Glutamatergic neuron (in vitro differentiated cells): ENCODE results near the gene CX3CL1. TPM values are rescaled to one million over a fixed set of nuclear protein-coding genes. Genes with fewer than 3 reads are reported as not detected.

ENCODE experiments used
- DNase-seq: peaks from one replicate; pipeline ENCODE4 v3.0.0; 2022
- H3K27ac Mint-ChIP-seq: one replicate; pipeline ENCODE4 v1.8.0; 2020; ENCODE audit warnings: mild to moderate bottlenecking, mixed read lengths, inconsistent platforms; ENCODE audit not compliant: unreplicated experiment
- H3K27me3 Mint-ChIP-seq: one replicate; pipeline ENCODE4 v1.8.0; 2020; ENCODE audit warnings: mild to moderate bottlenecking, moderate library complexity, mixed read lengths, inconsistent platforms; ENCODE audit not compliant: unreplicated experiment
- H3K36me3 Mint-ChIP-seq: one replicate; pipeline ENCODE4 v1.8.0; 2020; ENCODE audit warnings: mild to moderate bottlenecking, mixed read lengths, inconsistent platforms; ENCODE audit not compliant: unreplicated experiment
- H3K4me1 Mint-ChIP-seq: one replicate; pipeline ENCODE4 v1.8.0; 2020; ENCODE audit warnings: mild to moderate bottlenecking, low read depth, mixed read lengths, inconsistent platforms; ENCODE audit not compliant: unreplicated experiment
- H3K4me3 Mint-ChIP-seq: one replicate; pipeline ENCODE4 v1.8.0; 2020; ENCODE audit warnings: mild to moderate bottlenecking, mixed read lengths, inconsistent platforms; ENCODE audit not compliant: unreplicated experiment
- H3K9me3 Mint-ChIP-seq: one replicate; pipeline ENCODE4 v1.8.0; 2020; ENCODE audit warnings: mild to moderate bottlenecking, moderate library complexity, mixed read lengths, inconsistent platforms; ENCODE audit not compliant: unreplicated experiment
- total RNA-seq: library from RNA; stranded (reverse); fragmentation: NEBNext Ultra II Directional; extraction: Animal tissue kit (Norgen Biotek cat#: 25700); gene quantifications from one replicate; pipeline ENCODE4 v1.2.1, GENCODE V29; 2021; ENCODE audit not compliant: unreplicated experiment
- TF ChIP-seq, protein P1 (sequence below): fragments of 200-600 bp; sonication (generic); IDR thresholded peaks from one replicate; pipeline ENCODE4 v1.5.0; 2021; ENCODE audit not compliant: partially characterized antibody, unreplicated experiment

CX3CL1 gene
- total RNA-seq, 1 donor from 2014 or later: not detected

DNA sequence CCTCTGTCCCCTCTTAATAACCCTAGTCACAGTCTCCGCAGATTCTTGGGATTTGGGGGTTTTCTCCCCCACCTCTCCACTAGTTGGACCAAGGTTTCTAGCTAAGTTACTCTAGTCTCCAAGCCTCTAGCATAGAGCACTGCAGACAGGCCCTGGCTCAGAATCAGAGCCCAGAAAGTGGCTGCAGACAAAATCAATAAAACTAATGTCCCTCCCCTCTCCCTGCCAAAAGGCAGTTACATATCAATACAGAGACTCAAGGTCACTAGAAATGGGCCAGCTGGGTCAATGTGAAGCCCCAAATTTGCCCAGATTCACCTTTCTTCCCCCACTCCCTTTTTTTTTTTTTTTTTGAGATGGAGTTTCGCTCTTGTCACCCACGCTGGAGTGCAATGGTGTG is 8.1 kb upstream of the CX3CL1 start:
- Mint-ChIP-seq H3K9me3 (peaks cover 1% of the 10 kb centered on the region), H3K4me1 (no peaks in the 10 kb centered on the region), H3K27me3 (no peaks in the 10 kb centered on the region), H3K36me3 (no peaks in the 10 kb centered on the region), H3K27ac (no peak overlapping the region), H3K4me3 (no peak overlapping the region)
- TF ChIP-seq, protein P1, sequence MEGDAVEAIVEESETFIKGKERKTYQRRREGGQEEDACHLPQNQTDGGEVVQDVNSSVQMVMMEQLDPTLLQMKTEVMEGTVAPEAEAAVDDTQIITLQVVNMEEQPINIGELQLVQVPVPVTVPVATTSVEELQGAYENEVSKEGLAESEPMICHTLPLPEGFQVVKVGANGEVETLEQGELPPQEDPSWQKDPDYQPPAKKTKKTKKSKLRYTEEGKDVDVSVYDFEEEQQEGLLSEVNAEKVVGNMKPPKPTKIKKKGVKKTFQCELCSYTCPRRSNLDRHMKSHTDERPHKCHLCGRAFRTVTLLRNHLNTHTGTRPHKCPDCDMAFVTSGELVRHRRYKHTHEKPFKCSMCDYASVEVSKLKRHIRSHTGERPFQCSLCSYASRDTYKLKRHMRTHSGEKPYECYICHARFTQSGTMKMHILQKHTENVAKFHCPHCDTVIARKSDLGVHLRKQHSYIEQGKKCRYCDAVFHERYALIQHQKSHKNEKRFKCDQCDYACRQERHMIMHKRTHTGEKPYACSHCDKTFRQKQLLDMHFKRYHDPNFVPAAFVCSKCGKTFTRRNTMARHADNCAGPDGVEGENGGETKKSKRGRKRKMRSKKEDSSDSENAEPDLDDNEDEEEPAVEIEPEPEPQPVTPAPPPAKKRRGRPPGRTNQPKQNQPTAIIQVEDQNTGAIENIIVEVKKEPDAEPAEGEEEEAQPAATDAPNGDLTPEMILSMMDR: no peak
- no peak for DNase-seq

DNA sequence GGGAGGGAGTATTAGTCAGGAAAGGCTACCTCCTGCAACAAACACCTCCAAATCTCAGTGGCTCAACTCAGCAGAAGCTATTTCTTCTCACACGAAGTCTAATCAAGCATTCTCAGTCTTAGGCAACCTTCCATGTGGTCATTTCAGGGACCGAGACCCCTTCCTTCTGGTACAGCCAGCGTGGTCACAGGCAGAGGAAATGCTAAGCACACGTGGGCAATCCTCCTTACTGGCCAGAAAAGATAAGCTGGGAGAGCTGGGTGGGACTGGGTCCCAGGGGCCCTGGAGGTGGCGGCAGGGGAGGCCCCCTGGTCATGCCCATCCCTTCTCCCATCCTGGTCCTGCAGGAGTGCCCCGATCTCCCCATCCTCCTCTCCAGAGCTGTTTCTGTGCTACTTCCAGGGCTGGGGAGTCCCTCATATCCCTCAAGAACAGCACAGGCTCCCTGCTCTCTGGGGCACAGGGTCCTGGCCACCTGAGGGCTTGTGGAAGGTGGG is 5.7 kb upstream of the CX3CL1 start:
- H3K4me3 Mint-ChIP-seq: no peak overlapping the region
- peaks cover 1% of the 10 kb centered on the region for H3K9me3 Mint-ChIP-seq
- no peaks in the 10 kb centered on the region for H3K27me3 Mint-ChIP-seq
- H3K27ac Mint-ChIP-seq: no peak overlapping the region
- H3K36me3 Mint-ChIP-seq: no peaks in the 10 kb centered on the region
- DNase-seq: no peak
- TF ChIP-seq, protein P1: no peak
- no peaks in the 10 kb centered on the region for H3K4me1 Mint-ChIP-seq

DNA sequence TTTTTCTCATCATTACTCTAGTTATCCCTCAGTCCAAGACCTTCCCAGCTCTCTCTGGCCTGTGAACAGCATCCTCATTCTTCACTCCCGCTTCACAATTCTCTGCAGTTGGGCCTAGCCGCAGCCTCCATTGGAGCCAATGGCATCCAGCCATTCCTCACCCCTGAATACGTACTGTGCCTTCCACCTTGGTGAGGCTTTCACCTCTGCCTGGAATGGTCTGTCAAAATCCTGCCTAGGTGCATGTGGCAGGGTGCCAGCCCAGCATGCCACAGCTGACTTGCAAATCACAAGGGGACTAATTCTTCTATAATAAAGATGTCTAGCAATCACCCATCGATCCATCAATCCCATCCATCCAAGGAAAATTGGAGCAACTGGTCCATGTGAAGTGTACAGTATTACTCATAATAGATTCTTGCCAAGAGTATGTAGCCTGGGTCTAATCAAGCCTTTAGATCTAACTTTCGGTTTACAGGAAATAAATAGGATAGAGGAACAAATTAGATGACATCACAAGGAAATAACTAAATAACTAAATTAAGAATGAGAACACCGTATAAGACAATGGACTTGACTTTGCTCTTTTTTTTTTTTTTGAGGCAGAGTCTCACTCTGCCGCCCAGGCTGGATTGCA is 5.1 kb upstream of the CX3CL1 start:
- no peaks in the 10 kb centered on the region for H3K4me1 Mint-ChIP-seq
- TF ChIP-seq, protein P1: no peak
- H3K9me3 Mint-ChIP-seq: peaks cover 1% of the 10 kb centered on the region
- no peak overlapping the region for H3K4me3 Mint-ChIP-seq
- H3K27ac Mint-ChIP-seq: no peak overlapping the region
- H3K27me3 Mint-ChIP-seq: no peaks in the 10 kb centered on the region
- DNase-seq: no peak
- no peaks in the 10 kb centered on the region for H3K36me3 Mint-ChIP-seq

DNA sequence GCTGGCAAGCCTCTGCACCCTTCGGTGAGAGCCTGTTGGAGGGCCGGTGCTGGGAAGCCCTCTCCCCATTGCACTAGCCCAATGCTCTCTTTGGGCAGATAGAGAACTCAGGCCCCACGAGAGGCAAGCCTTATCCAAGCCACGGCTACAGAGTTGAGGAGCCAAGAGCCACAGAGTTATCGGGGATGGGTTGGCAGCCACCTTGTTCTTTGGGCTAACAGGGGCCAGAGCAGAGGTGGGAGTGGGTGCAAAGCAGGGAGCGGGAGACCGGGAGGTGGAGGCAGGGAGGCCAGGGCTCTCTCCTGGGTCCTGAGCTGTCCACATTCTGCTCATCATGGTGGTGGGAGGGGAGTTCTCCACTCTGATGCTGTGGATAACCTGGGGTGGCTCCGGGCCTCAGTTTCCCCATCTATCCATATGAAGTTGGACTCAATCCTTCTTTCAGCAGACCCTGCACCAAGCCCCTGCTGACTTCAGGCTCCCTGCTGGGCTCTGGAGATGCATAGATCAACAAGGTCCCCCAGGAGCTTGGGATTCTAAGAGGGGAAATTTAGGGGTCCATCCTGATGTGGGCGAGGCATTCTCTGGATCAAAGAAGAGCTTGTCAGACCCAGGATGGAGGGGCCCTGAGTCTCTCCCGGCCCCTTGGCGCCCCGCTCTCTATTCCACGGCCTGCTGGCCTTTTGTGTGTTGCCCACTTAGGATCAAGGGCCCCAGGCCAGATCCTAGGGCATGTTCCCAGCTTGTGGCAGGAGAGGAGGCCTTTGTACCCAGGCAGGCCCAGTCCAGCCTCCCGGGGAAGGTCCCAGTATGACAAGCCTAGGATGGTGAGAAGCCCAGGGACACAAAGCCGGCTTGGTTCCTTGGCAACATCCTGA is 557 bp upstream of the CX3CL1 start:
- no peaks in the 10 kb centered on the region for H3K9me3 Mint-ChIP-seq
- no peak overlapping the region for H3K4me3 Mint-ChIP-seq
- H3K27ac Mint-ChIP-seq: no peak overlapping the region

More for the DNA sequence above, 557 bp upstream of the CX3CL1 start:
- TF ChIP-seq, protein P1: no peak
- no peak for DNase-seq
- H3K36me3 Mint-ChIP-seq: no peaks in the 10 kb centered on the region
- H3K27me3 Mint-ChIP-seq: peaks cover 2% of the 10 kb centered on the region
- peaks cover 5% of the 10 kb centered on the region for H3K4me1 Mint-ChIP-seq
